ENCODE results near the gene HERC3.
A peak's percentile ranks its signal among the peaks of the same experiment; 100 is the strongest.
"Not testable (repeated sequence)": the region's sequence is repeated elsewhere in the genome, so short reads cannot be mapped to it uniquely, and the experiment has no call there.

The HERC3 gene

GRCh38 chr4:88609387-88609786, 17.1 kb downstream of the HERC3 start:
- no peak for DNase-seq (ENCODE audit: low read depth in 2 of 2)

GRCh38 chr4:88609794-88610193, 17.5 kb downstream of the HERC3 start:
- not testable (repeated sequence) for DNase-seq (ENCODE audit: low read depth in 2 of 2)

GRCh38 chr4:88610771-88611170, 18.5 kb downstream of the HERC3 start:
- no peak for DNase-seq (ENCODE audit: low read depth in 2 of 2)

GRCh38 chr4:88613417-88613875, 21.2 kb downstream of the HERC3 start:
- DNase-seq (ENCODE audit: low read depth in 2 of 2), result no peak

- DNase-seq (ENCODE audit: low read depth in 2 of 2), result no peak
These were observed 21.8 kb downstream of the HERC3 start for GRCh38 chr4:88614058-88614457.

GRCh38 chr4:88616275-88617150, 24.2 kb downstream of the HERC3 start:
- no peak for DNase-seq (ENCODE audit: low read depth in 2 of 2)

DNA sequence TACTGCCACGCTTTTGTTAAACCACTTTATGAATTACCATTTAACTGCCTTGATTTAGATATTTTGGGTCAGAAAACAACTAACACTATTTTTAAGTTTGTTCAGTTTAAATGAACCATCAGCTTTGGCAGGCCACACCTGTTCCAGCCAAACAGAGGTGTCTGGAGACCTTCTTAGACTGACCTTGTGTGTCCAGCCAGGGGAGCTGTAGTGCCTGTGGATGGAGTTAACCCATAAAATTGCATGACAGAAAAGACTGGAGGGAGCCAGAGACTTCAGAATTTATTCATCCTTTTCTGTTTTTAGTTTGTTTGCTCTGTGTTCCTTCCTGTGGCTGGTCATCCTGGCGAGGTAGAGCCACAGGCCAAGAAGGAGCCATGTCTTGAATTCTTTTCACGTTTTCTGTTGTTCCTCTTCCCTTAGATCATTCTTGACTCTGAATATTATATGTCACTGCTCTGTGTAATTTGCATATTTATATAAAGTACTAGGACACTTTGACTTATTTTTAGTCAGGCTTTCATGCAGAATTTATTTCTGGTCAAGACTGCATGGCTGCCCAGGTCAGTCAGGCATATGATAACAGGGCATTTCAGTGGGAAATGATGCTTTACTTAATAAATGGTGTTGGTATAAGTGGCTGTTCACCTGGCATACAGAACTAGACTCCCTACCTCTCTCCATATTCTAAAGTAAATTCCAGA, 26.7 kb downstream of the HERC3 start:
- DNase-seq (ENCODE audit: low read depth in 2 of 2), result no peak

GRCh38 chr4:88619971-88620370, 27.7 kb downstream of the HERC3 start:
- no peak for DNase-seq (ENCODE audit: low read depth in 2 of 2)

DNA sequence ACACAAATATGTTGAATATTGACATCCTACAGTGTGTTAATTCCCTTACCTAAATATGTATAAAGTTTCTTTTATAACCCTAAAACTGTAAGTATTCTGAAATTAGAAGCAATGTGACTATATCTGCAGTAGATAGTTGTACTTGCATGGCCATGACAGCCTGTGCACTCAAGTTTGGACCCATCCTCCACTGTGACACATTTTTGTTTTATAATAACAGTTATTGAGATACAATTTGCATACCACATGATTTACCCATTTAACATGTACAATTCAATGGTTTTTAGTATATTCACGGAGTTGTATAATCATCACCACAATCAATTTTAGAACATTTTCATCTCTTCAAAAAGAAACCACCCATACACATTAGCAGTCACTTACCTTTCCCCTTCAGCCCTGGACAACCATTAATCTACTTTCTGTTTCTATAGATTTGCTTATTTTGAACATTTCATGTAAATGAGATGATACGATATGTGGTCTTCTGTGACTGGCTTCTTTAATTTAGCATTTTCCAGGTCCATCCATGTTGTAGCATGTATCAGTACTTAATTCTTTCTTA, 29.6 kb downstream of the HERC3 start:
- no peak for DNase-seq (ENCODE audit: low read depth in 2 of 2)

GRCh38 chr4:88623097-88623496, 30.8 kb downstream of the HERC3 start:
- DNase-seq (ENCODE audit: low read depth in 2 of 2), result no peak

GRCh38 chr4:88628746-88629145, 36.5 kb downstream of the HERC3 start:
- DNase-seq (ENCODE audit: low read depth in 2 of 2), result no peak

- no peak for DNase-seq (ENCODE audit: low read depth in 2 of 2)
These were observed 37.5 kb downstream of the HERC3 start for GRCh38 chr4:88629826-88630225.

GRCh38 chr4:88630756-88631155, 38.5 kb downstream of the HERC3 start:
- DNase-seq (ENCODE audit: low read depth in 2 of 2), result no peak

DNA sequence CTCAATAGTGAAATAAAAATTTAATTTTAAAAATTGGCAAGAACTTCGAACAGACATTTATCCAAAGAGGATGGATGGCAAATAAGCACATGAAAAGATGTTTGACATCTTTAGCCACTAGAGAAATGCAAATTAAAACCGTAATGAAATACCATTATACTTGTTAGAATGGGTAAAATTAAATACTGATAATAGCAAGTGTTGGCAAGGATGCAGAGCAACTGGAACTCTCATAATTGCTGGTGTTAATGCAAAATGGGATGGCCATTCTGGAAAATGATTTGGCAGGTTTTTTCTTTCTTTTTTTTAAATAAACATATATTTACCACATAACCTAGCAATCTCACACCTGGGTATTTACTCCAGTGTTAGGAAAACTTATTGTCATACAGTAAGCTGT, 51.7 kb downstream of the HERC3 start:
- no peak for DNase-seq (ENCODE audit: low read depth in 2 of 2)

DNA sequence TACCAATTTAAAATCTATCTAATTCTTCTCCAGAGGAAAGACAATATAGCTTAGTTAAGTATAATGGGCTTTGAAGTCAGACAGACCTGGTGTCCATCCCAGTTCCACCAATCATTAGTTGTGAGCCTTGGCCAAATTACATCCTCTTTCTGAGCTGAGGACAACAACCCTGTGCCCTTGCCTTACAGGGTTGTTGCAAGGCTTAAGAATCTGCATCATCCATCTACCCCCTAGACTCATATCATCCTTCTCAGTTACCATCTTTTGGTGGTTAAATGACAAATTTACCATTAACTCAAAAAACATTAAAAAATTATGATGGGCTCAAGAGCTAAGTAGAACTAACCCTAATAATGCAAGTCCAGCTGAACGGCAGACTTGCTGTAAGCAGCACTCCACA, 53.7 kb downstream of the HERC3 start:
- DNase-seq (ENCODE audit: low read depth in 2 of 2), result no peak

- DNase-seq (ENCODE audit: low read depth in 2 of 2), result no peak
These were observed 54.4 kb downstream of the HERC3 start for GRCh38 chr4:88646528-88647280.

DNA sequence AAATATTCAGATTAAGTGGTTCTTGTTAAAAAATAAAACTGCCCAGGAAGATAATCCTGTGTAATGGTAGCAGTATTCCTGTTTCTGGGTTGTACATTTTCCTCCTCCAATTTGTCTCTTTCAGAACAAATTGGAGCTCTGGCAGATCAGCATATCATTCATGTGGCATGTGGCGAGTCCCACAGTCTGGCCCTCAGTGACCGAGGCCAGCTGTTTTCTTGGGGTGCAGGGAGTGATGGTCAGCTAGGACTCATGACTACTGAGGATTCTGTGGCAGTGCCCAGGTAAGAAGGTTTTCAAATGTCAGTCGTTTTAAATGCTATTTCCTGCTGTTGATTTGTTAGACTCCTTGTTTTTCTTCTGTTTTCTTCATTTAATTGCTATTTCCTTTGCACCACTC, 57.4 kb downstream of the HERC3 start:
- DNase-seq (ENCODE audit: low read depth in 2 of 2), result no peak

DNA sequence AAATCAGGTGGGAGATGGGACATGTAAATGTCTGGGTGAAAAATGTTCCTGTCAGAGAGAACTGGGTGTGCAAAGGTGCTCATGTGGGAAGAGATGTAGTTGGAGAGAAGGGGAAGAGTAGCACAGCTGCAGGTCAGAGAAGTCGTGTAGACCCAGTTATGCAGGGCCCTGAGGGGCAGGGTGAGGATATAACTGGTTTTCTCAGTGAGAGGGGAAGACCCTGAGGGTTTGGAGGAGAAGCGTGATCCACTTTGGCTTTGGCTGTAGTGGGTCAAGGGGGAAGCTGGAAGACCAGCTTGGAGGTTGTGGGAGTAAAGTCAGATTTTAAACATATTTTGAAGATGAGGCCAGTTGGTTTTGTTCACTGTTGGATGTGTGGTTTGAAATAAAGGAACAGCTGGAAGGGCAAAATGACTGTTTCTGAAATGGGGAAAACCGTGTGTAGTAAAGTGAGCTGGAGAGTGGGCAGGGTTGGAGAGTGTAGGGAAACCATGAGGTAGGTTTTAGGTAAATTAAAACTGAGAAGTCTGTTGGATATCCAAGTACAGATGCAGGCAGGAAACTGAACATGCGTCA, 61.2 kb downstream of the HERC3 start:
- DNase-seq (ENCODE audit: low read depth in 2 of 2), result no peak

GRCh38 chr4:88655226-88655625, 62.9 kb downstream of the HERC3 start:
- DNase-seq (ENCODE audit: low read depth in 2 of 2), result no peak

DNA sequence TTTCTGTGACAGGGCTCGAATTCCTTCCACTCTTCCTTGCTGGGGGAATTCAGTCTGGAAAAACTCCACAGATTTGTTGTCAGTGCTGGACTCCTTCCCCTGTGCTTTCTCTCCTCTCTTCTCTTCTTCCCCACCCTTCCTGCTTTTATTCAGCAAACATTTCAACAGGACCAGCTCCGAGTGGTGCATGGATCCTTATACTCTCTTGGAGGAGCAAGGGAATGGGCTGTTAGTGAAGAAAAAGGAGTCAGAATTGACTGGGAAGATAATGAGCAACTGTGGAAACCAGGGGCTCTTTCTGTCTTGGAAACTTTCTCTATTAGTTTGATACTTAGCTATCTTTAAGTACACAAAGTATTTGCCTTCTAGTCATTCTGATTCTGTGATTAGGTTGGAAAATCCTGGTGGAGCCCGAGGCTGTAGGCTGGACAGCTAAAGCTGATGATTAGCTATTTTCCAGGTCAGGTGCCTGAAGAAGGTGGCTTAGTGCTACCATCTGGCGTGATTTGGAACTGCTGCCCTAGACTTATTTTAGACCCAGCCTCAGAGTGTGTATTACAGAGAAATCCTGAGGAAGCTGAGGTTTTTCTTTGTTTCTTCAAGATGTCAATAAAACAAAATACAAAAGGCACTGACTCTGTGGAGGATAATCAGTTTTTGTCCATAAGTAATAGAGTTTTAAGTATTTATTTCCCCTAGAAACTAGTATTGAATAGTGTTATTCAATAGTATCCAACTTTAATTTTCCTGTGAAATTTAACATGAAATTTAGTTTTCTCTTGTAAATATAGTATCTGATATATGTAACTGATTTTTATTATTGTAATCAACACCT, 67.0 kb downstream of the HERC3 start:
- DNase-seq (ENCODE audit: low read depth in 2 of 2), result peak in 1 of 2 experiments; percentile 22

GRCh38 chr4:88659890-88660208, 67.6 kb downstream of the HERC3 start:
- no peak for DNase-seq (ENCODE audit: low read depth in 2 of 2)
